Activated T-cell treated with anti-CD3 and anti-CD28 coated beads, Interleukin-2, amount 50 U/mL, for 72 hours (primary cell): ENCODE measurements around the gene MATN3. TPM values are rescaled to one million over a fixed set of nuclear protein-coding genes. Genes with fewer than 3 reads are reported as not detected.

Experiments
- ATAC-seq, 2 donors: fragments of 150-1000 bp; cut with Tn5 transposase; replicated peaks in 1 of 2; 2 replicates each; pipeline ENCODE4 v1.10.0; 2021; ENCODE audit warnings: moderate library complexity in 2 of 2, mild to moderate bottlenecking in 1 of 2
- DNase-seq, 2 donors: peaks; one replicate each; pipeline ENCODE4 v3.0.0; 2021 to 2022; ENCODE audit warnings: mixed read lengths in 1 of 2
- H3K27ac Mint-ChIP-seq: one replicate; pipeline ENCODE4 v1.8.0; 2022; ENCODE audit warnings: mild to moderate bottlenecking, moderate library complexity, mixed read lengths
- H3K27me3 Mint-ChIP-seq: one replicate; pipeline ENCODE4 v1.8.0; 2022; ENCODE audit warnings: low read depth, mixed read lengths
- H3K36me3 Mint-ChIP-seq, 2 donors: one replicate each; pipeline ENCODE4 v1.8.0; 2022; ENCODE audit warnings: mixed read lengths in 2 of 2, mild to moderate bottlenecking in 1 of 2; ENCODE audit not compliant: insufficient read depth in 2 of 2
- H3K4me1 Mint-ChIP-seq: one replicate; pipeline ENCODE4 v1.8.0; 2022; ENCODE audit warnings: low read depth, mixed read lengths
- H3K4me3 Mint-ChIP-seq, 2 donors: one replicate each; pipeline ENCODE4 v1.8.0; 2022; ENCODE audit warnings: mild to moderate bottlenecking in 2 of 2, mixed read lengths in 2 of 2, moderate library complexity in 2 of 2
- H3K9me3 Mint-ChIP-seq, 2 donors: one replicate each; pipeline ENCODE4 v1.8.0; 2022; ENCODE audit warnings: mixed read lengths in 2 of 2
- total RNA-seq, 2 donors: library from RNA; stranded (reverse); gene quantifications; one replicate each; pipeline ENCODE4 v1.2.3, GENCODE V29; 2022

MATN3 gene
- total RNA-seq, 2 donors from 2014 or later: not detected

GRCh38 chr2:20030224-20030623 lies 17.8 kb upstream of the MATN3 start:
- Mint-ChIP-seq H3K9me3 (peaks cover 0 to 6% of the 10 kb centered on the region in 2 donors), H3K4me3 (no peak overlapping the region), H3K27me3 (no peaks in the 10 kb centered on the region), H3K4me1 (no peaks in the 10 kb centered on the region), H3K36me3 (peaks cover 19 to 41% of the 10 kb centered on the region in 2 donors), H3K27ac (no peak overlapping the region)
- ATAC-seq (no peak), DNase-seq (no peak)

- no peak for ATAC-seq
- no peak overlapping the region for H3K4me3 Mint-ChIP-seq
- H3K27ac Mint-ChIP-seq: no peak overlapping the region
- no peaks in the 10 kb centered on the region for H3K27me3 Mint-ChIP-seq
- peaks cover under 1 to 6% of the 10 kb centered on the region in 2 donors for H3K9me3 Mint-ChIP-seq
- DNase-seq: no peak
- no peaks in the 10 kb centered on the region for H3K4me1 Mint-ChIP-seq
- H3K36me3 Mint-ChIP-seq: peaks cover 19 to 36% of the 10 kb centered on the region in 2 donors
These were observed 15.4 kb upstream of the MATN3 start for GRCh38 chr2:20027705-20028434.

GRCh38 chr2:20027260-20027677 lies 14.8 kb upstream of the MATN3 start:
- no peak overlapping the region for H3K27ac Mint-ChIP-seq
- H3K36me3 Mint-ChIP-seq: peaks cover 19 to 33% of the 10 kb centered on the region in 2 donors
- H3K27me3 Mint-ChIP-seq: no peaks in the 10 kb centered on the region
- DNase-seq (no peak), ATAC-seq (no peak)
- peaks cover 1 to 6% of the 10 kb centered on the region in 2 donors for H3K9me3 Mint-ChIP-seq
- no peaks in the 10 kb centered on the region for H3K4me1 Mint-ChIP-seq
- no peak overlapping the region for H3K4me3 Mint-ChIP-seq

- H3K4me3 Mint-ChIP-seq: no peak overlapping the region
- H3K36me3 Mint-ChIP-seq: peaks cover 16 to 37% of the 10 kb centered on the region in 2 donors
- ATAC-seq (no peak), DNase-seq (no peak)
- peaks cover 11 to 14% of the 10 kb centered on the region in 2 donors for H3K9me3 Mint-ChIP-seq
- H3K27me3 Mint-ChIP-seq: no peaks in the 10 kb centered on the region
- no peaks in the 10 kb centered on the region for H3K4me1 Mint-ChIP-seq
- H3K27ac Mint-ChIP-seq: no peak overlapping the region
These were observed 12.8 kb upstream of the MATN3 start for GRCh38 chr2:20025065-20025786.

GRCh38 chr2:20023688-20024087 lies 11.2 kb upstream of the MATN3 start:
- no peaks in the 10 kb centered on the region for H3K4me1 Mint-ChIP-seq
- no peak overlapping the region for H3K4me3 Mint-ChIP-seq
- DNase-seq (no peak), ATAC-seq (peak in 1 of 2 donors; percentile 30)
- H3K27me3 Mint-ChIP-seq: no peaks in the 10 kb centered on the region
- no peak overlapping the region for H3K27ac Mint-ChIP-seq
- H3K9me3 Mint-ChIP-seq: peaks cover 11 to 14% of the 10 kb centered on the region in 2 donors
- peaks cover 7 to 27% of the 10 kb centered on the region in 2 donors for H3K36me3 Mint-ChIP-seq

GRCh38 chr2:20021405-20022009 lies 9.0 kb upstream of the MATN3 start:
- H3K4me3 Mint-ChIP-seq: no peak overlapping the region
- H3K27ac Mint-ChIP-seq: no peak overlapping the region
- H3K36me3 Mint-ChIP-seq: peaks cover 6 to 18% of the 10 kb centered on the region in 2 donors
- ATAC-seq: no peak
- H3K27me3 Mint-ChIP-seq: no peaks in the 10 kb centered on the region
- H3K4me1 Mint-ChIP-seq: no peaks in the 10 kb centered on the region
- no peak for DNase-seq
- H3K9me3 Mint-ChIP-seq: peaks cover 11 to 14% of the 10 kb centered on the region in 2 donors

GRCh38 chr2:20019747-20020146 lies 7.3 kb upstream of the MATN3 start:
- Mint-ChIP-seq H3K27me3 (peaks cover under 1% of the 10 kb centered on the region), H3K27ac (no peak overlapping the region), H3K4me3 (no peak overlapping the region), H3K4me1 (no peaks in the 10 kb centered on the region), H3K36me3 (peaks cover 6 to 18% of the 10 kb centered on the region in 2 donors), H3K9me3 (peaks cover 11 to 14% of the 10 kb centered on the region in 2 donors)
- DNase-seq (no peak), ATAC-seq (no peak)

- H3K27me3 Mint-ChIP-seq: peaks cover 11% of the 10 kb centered on the region
- DNase-seq (no peak), ATAC-seq (no peak)
- no peaks in the 10 kb centered on the region for H3K4me1 Mint-ChIP-seq
- no peak overlapping the region for H3K4me3 Mint-ChIP-seq
- H3K9me3 Mint-ChIP-seq: peaks cover 11 to 14% of the 10 kb centered on the region in 2 donors
- H3K36me3 Mint-ChIP-seq: peaks cover 6 to 20% of the 10 kb centered on the region in 2 donors
- no peak overlapping the region for H3K27ac Mint-ChIP-seq
These were observed 6.2 kb upstream of the MATN3 start for GRCh38 chr2:20018601-20019152.

- ATAC-seq (no peak), DNase-seq (no peak)
- no peak overlapping the region for H3K27ac Mint-ChIP-seq
These were observed 3.9 kb upstream of the MATN3 start for GRCh38 chr2:20016346-20016745.

GRCh38 chr2:20015482-20016083 lies 3.1 kb upstream of the MATN3 start:
- Mint-ChIP-seq H3K4me3 (no peak overlapping the region), H3K36me3 (peaks cover 0 to 10% of the 10 kb centered on the region in 2 donors), H3K9me3 (peaks cover 2 to 4% of the 10 kb centered on the region in 2 donors), H3K27ac (no peak overlapping the region), H3K4me1 (peaks cover 12% of the 10 kb centered on the region), H3K27me3 (peaks cover 35% of the 10 kb centered on the region)
- DNase-seq (peak in 1 of 2 donors; percentile 12), ATAC-seq (no peak)

More at GRCh38 chr2:20016346-20016745, 3.9 kb upstream of the MATN3 start:
- Mint-ChIP-seq H3K27me3 (peaks cover 27% of the 10 kb centered on the region), H3K9me3 (peaks cover 3 to 8% of the 10 kb centered on the region in 2 donors), H3K4me3 (no peak overlapping the region), H3K4me1 (peaks cover 12% of the 10 kb centered on the region), H3K36me3 (peaks cover 0 to 16% of the 10 kb centered on the region in 2 donors)

- Mint-ChIP-seq H3K4me3 (peak overlapping the region; percentile 77 to 78), H3K9me3 (no peaks in the 10 kb centered on the region), H3K4me1 (peaks cover 12% of the 10 kb centered on the region), H3K36me3 (peaks cover 0 to 4% of the 10 kb centered on the region in 2 donors), H3K27me3 (peaks cover 35% of the 10 kb centered on the region), H3K27ac (no peak overlapping the region)
- no peak for DNase-seq
- ATAC-seq: no peak
These were observed 820 bp upstream of the MATN3 start for GRCh38 chr2:20013126-20013849.

- Mint-ChIP-seq H3K9me3 (no peaks in the 10 kb centered on the region), H3K27ac (no peak overlapping the region), H3K4me3 (peak overlapping the region; percentile 66 to 77), H3K4me1 (peaks cover 12% of the 10 kb centered on the region), H3K27me3 (peaks cover 35% of the 10 kb centered on the region), H3K36me3 (peaks cover 0 to 4% of the 10 kb centered on the region in 2 donors)
- peak in 1 of 2 donors; percentile 10 for ATAC-seq
- DNase-seq: no peak
These were observed 511 bp downstream of the MATN3 start for GRCh38 chr2:20012032-20012281.
